ES-I3 (cell line): ENCODE measurements around the gene CAV2.

Source experiments
- H3K36me3 ChIP-seq: 2 replicates; pipeline ENCODE4 v1.6.1; 2013; ENCODE audit warnings: mild to moderate bottlenecking, low read length, control low read depth, moderate library complexity; ENCODE audit not compliant: insufficient read depth
- H3K4me1 ChIP-seq: 2 replicates; pipeline ENCODE4 v1.6.1; 2013; ENCODE audit warnings: mild to moderate bottlenecking, control low read depth, low read length; ENCODE audit not compliant: insufficient read depth
- H3K9ac ChIP-seq: 2 replicates; pipeline ENCODE4 v1.6.1; 2013; ENCODE audit warnings: low read depth, mild to moderate bottlenecking, low read length, moderate library complexity
- H3K9me3 ChIP-seq: 2 replicates; pipeline ENCODE4 v1.6.1; 2013; ENCODE audit warnings: mild to moderate bottlenecking, low read length, moderate library complexity; ENCODE audit not compliant: control insufficient read depth, insufficient read depth

Gene CAV2, protein sequence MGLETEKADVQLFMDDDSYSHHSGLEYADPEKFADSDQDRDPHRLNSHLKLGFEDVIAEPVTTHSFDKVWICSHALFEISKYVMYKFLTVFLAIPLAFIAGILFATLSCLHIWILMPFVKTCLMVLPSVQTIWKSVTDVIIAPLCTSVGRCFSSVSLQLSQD

GRCh38 chr7:116499168-116500077 is at the start of gene CAV2:
Gene CAV2 (plus strand): TSS chr7:116499738. CDS start chr7:116499782, 44 bp downstream.
- Histone ChIP-seq H3K9ac (peak within 1 kb of the TSS; percentile 82), H3K4me1 (peaks cover 7% of the 10 kb centered on the region; the same call in 1 of the 2 replicates)

GRCh38 chr7:116449950-116450349 is 49.6 kb upstream of the CAV2 start:
- Histone ChIP-seq H3K36me3 (no peaks in the 10 kb centered on the region), H3K9me3 (no peaks in the 10 kb centered on the region), H3K9ac (no peak overlapping the region), H3K4me1 (peaks cover 7% of the 10 kb centered on the region; the same call in 1 of the 2 replicates)

More at GRCh38 chr7:116499168-116500077, at the start of gene CAV2:
- Histone ChIP-seq H3K36me3 (no peaks in the 10 kb centered on the region; the same call in 1 of the 2 replicates), H3K9me3 (no peaks in the 10 kb centered on the region)

DNA sequence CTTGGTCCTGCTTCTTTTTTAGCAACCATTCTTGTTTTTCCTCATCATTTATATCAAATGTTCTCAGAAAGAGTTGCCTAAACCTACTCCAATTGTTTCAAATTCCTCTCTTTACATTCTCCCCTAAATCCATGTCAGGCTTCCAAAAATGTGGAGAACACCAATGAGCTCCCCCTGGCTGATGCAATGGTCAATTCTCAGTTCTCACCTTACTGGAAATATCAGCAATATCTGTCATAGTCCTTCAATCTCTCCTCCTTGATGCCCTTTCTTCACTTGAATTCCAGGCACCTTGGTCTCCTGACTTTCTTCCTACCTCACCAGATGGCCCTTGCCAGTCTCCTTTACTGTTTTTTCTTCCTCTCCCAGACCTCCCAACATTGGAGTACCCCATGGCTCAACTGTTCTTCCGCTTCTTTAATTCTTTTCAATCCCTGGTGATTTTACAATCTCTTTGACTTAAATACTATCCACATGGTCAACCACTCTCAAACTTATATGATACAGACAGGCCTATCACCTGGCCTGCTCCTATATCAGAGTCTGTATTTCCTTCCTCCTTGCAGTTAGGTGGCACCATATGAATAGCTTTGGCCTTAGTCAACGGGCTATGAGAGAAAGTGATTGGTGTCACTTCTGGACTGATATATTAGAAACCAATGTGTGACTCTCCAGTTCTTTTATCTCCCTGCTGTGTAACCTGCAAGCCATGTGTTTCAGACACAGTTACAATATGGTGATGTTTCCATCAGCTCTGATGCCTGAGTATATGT is 47.4 kb upstream of the CAV2 start:
- Histone ChIP-seq H3K4me1 (no peaks in the 10 kb centered on the region), H3K9me3 (no peaks in the 10 kb centered on the region), H3K36me3 (no peaks in the 10 kb centered on the region), H3K9ac (no peak overlapping the region)

DNA sequence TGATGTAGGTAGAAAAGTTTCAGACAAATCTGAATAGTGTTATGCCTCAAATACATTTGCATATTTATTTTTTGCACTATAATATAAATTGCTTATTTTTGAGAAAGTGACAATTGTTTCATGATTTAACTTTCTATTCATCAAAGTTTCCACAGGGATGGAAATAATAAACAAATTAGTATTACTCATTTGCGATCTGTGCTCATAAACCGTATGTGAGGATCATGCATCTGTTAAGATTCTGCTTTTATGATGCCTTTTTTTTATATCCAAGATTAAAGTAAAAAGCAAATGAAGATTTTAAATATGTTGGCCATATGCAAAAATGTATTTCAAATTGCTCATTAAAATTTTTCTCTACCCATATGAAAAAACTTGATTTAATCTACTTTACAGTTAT is 45.2 kb upstream of the CAV2 start:
- no peaks in the 10 kb centered on the region for H3K9me3 ChIP-seq
- H3K4me1 ChIP-seq = no peaks in the 10 kb centered on the region
- H3K36me3 ChIP-seq = no peaks in the 10 kb centered on the region
- no peak overlapping the region for H3K9ac ChIP-seq

GRCh38 chr7:116455009-116455408 is 44.5 kb upstream of the CAV2 start:
- Histone ChIP-seq H3K4me1 (no peaks in the 10 kb centered on the region), H3K9me3 (no peaks in the 10 kb centered on the region), H3K9ac (no peak overlapping the region), H3K36me3 (no peaks in the 10 kb centered on the region)

DNA sequence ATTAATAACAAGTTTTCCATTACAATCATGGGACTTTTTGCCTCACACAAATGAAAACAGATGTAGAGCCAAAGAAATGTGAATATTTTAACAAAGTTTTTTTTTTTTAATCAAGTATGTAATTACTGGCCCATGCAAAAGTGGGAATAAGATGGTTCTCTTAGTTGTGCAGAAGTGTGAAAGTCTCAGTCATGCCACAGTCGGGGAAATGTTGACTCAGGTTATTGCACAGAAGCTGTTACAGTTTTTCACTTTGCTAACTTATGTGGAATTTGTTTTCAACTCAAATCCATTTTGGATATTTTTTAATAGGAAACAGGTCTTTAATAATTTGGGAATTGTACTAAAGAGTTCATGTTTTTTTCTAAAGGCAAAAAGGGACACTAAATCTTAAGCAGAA is 44.0 kb upstream of the CAV2 start:
- H3K4me1 ChIP-seq = no peaks in the 10 kb centered on the region
- H3K9me3 ChIP-seq = no peaks in the 10 kb centered on the region
- no peaks in the 10 kb centered on the region for H3K36me3 ChIP-seq
- no peak overlapping the region for H3K9ac ChIP-seq

GRCh38 chr7:116461500-116461899 is 38.0 kb upstream of the CAV2 start:
- peaks cover 13% of the 10 kb centered on the region for H3K4me1 ChIP-seq
- no peak overlapping the region for H3K9ac ChIP-seq
- H3K36me3 ChIP-seq = no peaks in the 10 kb centered on the region
- H3K9me3 ChIP-seq = no peaks in the 10 kb centered on the region

DNA sequence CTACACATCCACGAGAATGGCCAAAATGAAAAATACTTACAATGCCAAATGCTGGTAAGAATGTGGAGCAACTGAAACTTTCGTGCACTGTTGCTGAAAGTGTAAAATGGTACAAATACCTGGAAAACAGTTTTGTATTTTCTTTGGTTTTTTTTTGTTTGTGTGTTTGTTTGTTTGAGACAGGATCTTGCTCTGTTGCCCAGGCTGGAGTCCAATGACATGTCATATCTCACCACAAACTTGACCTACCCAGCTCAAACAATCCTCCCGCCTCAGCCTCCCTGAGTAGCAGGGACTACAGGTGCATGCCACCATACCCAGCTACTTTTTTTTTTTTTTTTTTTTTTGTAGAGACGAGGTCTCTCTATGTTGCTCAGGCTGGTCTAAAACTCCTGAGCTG is 35.6 kb upstream of the CAV2 start:
- Histone ChIP-seq H3K9ac (no peak overlapping the region), H3K9me3 (no peaks in the 10 kb centered on the region), H3K4me1 (peaks cover 13% of the 10 kb centered on the region), H3K36me3 (no peaks in the 10 kb centered on the region)

DNA sequence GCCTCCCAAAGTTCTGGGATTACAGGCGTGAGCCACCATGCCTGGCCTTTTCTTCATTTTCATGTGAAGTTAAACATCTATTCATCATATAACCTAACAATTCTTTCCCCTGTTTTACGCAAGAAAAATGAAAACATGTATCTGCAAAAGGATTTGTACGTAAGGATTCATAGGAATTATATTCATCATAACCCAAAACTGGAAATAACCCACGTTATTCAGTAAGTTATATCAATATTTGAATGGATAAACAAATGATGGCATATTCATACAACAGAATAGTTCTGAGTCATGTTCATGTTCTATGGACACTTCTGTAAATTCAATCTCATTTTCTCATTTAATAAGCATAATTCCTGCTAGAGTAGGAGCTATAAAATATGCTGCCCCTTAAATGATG is 35.2 kb upstream of the CAV2 start:
- Histone ChIP-seq H3K36me3 (no peaks in the 10 kb centered on the region), H3K9me3 (no peaks in the 10 kb centered on the region), H3K4me1 (peaks cover 13% of the 10 kb centered on the region), H3K9ac (no peak overlapping the region)

GRCh38 chr7:116465125-116465524 is 34.4 kb upstream of the CAV2 start:
- Histone ChIP-seq H3K9me3 (no peaks in the 10 kb centered on the region), H3K4me1 (peaks cover 13% of the 10 kb centered on the region), H3K36me3 (no peaks in the 10 kb centered on the region), H3K9ac (no peak overlapping the region)

DNA sequence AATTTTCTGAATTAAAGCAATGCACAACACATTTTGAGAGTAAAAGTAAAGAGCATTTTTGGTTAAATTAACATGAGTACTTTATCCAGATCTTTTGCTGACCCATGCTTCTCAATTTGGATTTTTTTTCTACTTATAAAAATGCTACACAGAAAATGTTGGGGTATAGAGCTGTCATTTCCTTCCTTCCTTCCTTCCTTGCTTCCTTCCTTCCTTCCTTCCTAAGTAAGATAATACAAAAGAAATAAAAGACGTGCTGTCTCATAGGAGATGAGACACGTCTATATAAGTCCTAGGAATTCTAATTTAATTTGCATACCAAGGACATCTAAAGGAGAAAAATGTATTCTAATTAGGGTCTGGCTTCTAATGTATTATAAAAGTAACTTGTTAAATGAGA is 31.0 kb upstream of the CAV2 start:
- Histone ChIP-seq H3K4me1 (peaks cover 5% of the 10 kb centered on the region), H3K36me3 (no peaks in the 10 kb centered on the region), H3K9ac (no peak overlapping the region), H3K9me3 (no peaks in the 10 kb centered on the region)

DNA sequence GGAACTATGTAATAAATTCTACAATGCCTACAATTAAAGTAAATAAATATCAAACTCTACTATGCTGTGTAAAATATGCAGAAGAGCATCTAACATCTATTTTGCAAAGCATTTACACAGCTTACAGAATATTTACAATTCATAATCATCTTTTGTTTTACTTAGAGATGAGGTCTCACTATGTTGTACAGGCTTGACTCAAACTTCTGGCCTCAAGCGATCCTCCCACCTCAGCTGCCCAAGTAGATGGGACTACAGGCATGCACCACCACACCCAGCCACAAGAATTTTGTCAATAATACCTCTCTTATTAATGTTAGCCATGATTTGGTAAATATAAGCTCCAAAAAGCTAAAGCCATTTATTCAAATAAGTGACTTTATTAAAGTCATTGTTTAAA is 21.9 kb upstream of the CAV2 start:
- Histone ChIP-seq H3K4me1 (peaks cover 5% of the 10 kb centered on the region; the same call in 1 of the 2 replicates), H3K36me3 (no peaks in the 10 kb centered on the region), H3K9ac (no peak overlapping the region), H3K9me3 (peaks cover 3% of the 10 kb centered on the region; the same call in 1 of the 2 replicates)

DNA sequence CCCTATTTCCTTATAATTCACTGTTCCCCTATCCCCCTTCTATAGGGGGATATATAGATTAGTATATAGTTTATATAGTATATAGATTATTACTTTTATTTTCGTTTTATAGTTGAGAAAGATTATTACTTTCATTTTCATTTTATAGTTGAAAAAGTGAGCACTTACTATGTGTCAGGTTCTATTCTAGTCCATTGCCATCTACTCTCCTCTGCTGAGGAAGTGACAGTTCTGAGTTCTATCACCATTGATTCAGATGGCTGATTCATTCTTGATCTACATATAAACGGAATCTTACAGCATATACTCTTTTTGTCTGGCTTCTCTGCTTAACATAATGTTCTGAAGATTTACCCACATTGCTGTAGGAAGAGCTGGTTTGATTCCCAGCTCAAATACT is 20.7 kb upstream of the CAV2 start:
- Histone ChIP-seq H3K9ac (no peak overlapping the region), H3K4me1 (peaks cover 5% of the 10 kb centered on the region; the same call in 1 of the 2 replicates), H3K9me3 (peaks cover 3% of the 10 kb centered on the region; the same call in 1 of the 2 replicates), H3K36me3 (no peaks in the 10 kb centered on the region)

DNA sequence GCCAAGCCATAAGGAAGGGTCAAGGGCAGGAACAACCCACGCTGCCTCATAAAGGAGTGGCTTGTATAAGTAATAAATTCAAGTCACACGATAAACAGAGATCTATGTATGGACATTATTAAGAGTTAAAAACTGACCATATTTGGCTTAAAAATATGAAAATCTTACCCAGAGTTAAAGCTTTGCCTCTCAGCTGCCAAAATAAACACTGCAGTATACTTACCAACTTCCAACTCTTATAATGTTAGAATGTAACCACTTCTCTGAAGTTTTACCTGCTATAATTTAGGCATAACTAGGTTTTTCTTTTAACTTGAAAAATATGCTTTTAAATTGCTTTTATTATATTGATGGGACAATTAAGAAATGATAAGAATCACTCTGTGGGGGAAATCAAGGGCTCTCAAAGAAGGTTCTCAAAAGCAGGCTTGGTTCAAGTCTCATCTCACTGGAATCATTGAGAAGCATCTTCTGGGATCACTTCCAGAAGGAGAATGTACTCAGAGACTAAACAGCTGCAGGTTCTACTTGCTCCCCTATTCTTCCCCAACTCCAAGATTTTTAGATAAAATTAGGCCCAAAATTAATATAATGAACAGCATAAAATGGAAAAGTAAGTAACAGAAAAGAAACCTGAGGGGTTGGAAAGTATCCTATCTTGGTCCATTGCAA is 16.1 kb upstream of the CAV2 start:
- H3K4me1 ChIP-seq = no peaks in the 10 kb centered on the region
- no peaks in the 10 kb centered on the region for H3K36me3 ChIP-seq
- no peaks in the 10 kb centered on the region for H3K9me3 ChIP-seq
- H3K9ac ChIP-seq = no peak overlapping the region
